SK-N-SH (cell line): ENCODE measurements around the gene FZD10. TPM values are rescaled to one million over a fixed set of nuclear protein-coding genes. Genes with fewer than 3 reads are reported as not detected.

Experiments
- CTCF ChIA-PET: fragments of 300-600, 350-600 bp; formaldehyde crosslinking; extraction: SDS; loops from one replicate; lab custom pipeline; 2021; lab: Yijun Ruan, JAX
- POLR2A ChIA-PET: fragments of 350-600 bp; sonication (Branson Sonifier 250); formaldehyde crosslinking; extraction: SDS; loops from one replicate; lab custom pipeline; 2020; ENCODE audit warnings: antibody characterized with exemption, inconsistent platforms; lab: Yijun Ruan, JAX
- DNase-seq: peaks from one replicate; pipeline ENCODE4 v3.0.0; 2012
- H2AFZ ChIP-seq: fragments of 200-600 bp; sonication (generic); 2 replicates; pipeline ENCODE4 v1.8.1; 2016; ENCODE audit warnings: antibody characterized with exemption, mild to moderate bottlenecking, low read depth
- H3F3A ChIP-seq: fragments of 200-600 bp; sonication (generic); replicated peaks from 2 replicates; pipeline ENCODE3; 2016; ENCODE audit warnings: antibody characterized with exemption, mild to moderate bottlenecking; ENCODE audit not compliant: insufficient read depth
- H3K27ac ChIP-seq, 2 experiments: fragments of 200-500 bp in 1 of 2; fragments of 200-600 bp in 1 of 2; sonication (Bioruptor generic) in 1 of 2; sonication (generic), shearing (Covaris generic) in 1 of 2; 2 replicates each; pipeline versions ENCODE4 v1.5.1 to v1.6.1; 2014 to 2016; ENCODE audit warnings: low read depth in 2 of 2, inconsistent platforms in 1 of 2, low read length in 1 of 2, mild to moderate bottlenecking in 1 of 2, mixed read lengths in 1 of 2
- H3K27me3 ChIP-seq: fragments of 200-600 bp; sonication (generic), shearing (Covaris generic); 2 replicates; pipeline ENCODE4 v1.6.1; 2016; ENCODE audit warnings: mixed run types; ENCODE audit not compliant: insufficient read depth
- H3K36me3 ChIP-seq, 2 experiments: fragments of 200-500 bp in 1 of 2; fragments of 200-600 bp in 1 of 2; sonication (Bioruptor generic) in 1 of 2; sonication (generic) in 1 of 2; replicated peaks in 1 of 2; 2 replicates each; pipeline versions ENCODE3 to v1.5.1; 2014 to 2016; ENCODE audit warnings: low read length in 1 of 2, mild to moderate bottlenecking in 1 of 2; ENCODE audit not compliant: insufficient read depth in 2 of 2, control insufficient read depth in 1 of 2
- H3K4me1 ChIP-seq, 2 experiments: fragments of 200-500 bp in 1 of 2; fragments of 200-600 bp in 1 of 2; sonication (Bioruptor generic) in 1 of 2; sonication (generic), shearing (Covaris generic) in 1 of 2; 2 replicates each; pipeline versions ENCODE4 v1.5.1 to v1.6.1; 2014 to 2016; ENCODE audit warnings: low read depth in 1 of 2, low read length in 1 of 2, mixed run types in 1 of 2; ENCODE audit not compliant: insufficient read depth in 2 of 2, control insufficient read depth in 1 of 2
- H3K4me2 ChIP-seq: fragments of 200-600 bp; sonication (generic), shearing (Covaris generic); 2 replicates; pipeline ENCODE4 v1.6.1; 2017; ENCODE audit warnings: mixed run types
- H3K4me3 ChIP-seq, 2 experiments: fragments of 200-500 bp in 1 of 2; fragments of 200-600 bp in 1 of 2; sonication (Bioruptor generic) in 1 of 2; sonication (generic), shearing (Covaris generic) in 1 of 2; 2 replicates each; pipeline versions ENCODE4 v1.5.1 to v1.8.1; 2014 to 2016; ENCODE audit warnings: low read depth in 2 of 2, inconsistent platforms in 1 of 2, low read length in 1 of 2, mild to moderate bottlenecking in 1 of 2, mixed read lengths in 1 of 2, moderate library complexity in 1 of 2
- H3K79me2 ChIP-seq: fragments of 200-600 bp; sonication (generic); 2 replicates; pipeline ENCODE4 v1.8.1; 2017; ENCODE audit warnings: mild to moderate bottlenecking; ENCODE audit not compliant: insufficient read depth
- H3K9ac ChIP-seq: fragments of 200-600 bp; sonication (generic); 2 replicates; pipeline ENCODE4 v1.6.1; 2017; ENCODE audit warnings: mixed run types
- H3K9me2 ChIP-seq: fragments of 200-600 bp; sonication (generic); 2 replicates; pipeline ENCODE4 v1.6.1; 2017; ENCODE audit warnings: mixed run types
- H3K9me3 ChIP-seq: fragments of 200-600 bp; sonication (generic); 2 replicates; pipeline ENCODE4 v1.6.1; 2017; ENCODE audit warnings: mixed run types, mild to moderate bottlenecking, moderate library complexity
- H4K20me1 ChIP-seq: fragments of 200-600 bp; sonication (generic); 2 replicates; pipeline ENCODE4 v1.6.1; 2017; ENCODE audit warnings: mild to moderate bottlenecking, mixed run types; ENCODE audit not compliant: insufficient read depth
- CHD2 ChIP-seq: fragments of 150-350 bp; IDR thresholded peaks from 2 replicates; pipeline ENCODE4 v1.6.1; 2018; ENCODE audit warnings: low read length; ENCODE audit not compliant: partially characterized antibody
- EZH2phosphoT487 ChIP-seq: fragments of 200-600 bp; sonication (generic); IDR thresholded peaks from 2 replicates; pipeline ENCODE4 v1.6.1; 2017; ENCODE audit warnings: low read depth, mixed run types, mild to moderate bottlenecking, antibody characterized with exemption, moderate library complexity, borderline replicate concordance
- FOSL2 ChIP-seq: IDR thresholded peaks from 2 replicates; pipeline ENCODE4 v1.4.0; 2012; ENCODE audit warnings: low read depth, mild to moderate bottlenecking, moderate library complexity, borderline replicate concordance
- FOXJ3 ChIP-seq: sonication (generic); formaldehyde crosslinking; IDR thresholded peaks from 2 replicates; pipeline ENCODE4 v1.5.1; 2020; ENCODE audit warnings: mild to moderate bottlenecking, missing genetic modification reagents
- FOXM1 ChIP-seq: IDR thresholded peaks from 2 replicates; pipeline ENCODE4 v1.4.0; 2012; ENCODE audit warnings: low read depth, mild to moderate bottlenecking
- GABPA ChIP-seq: IDR thresholded peaks from 2 replicates; pipeline ENCODE4 v1.4.0; 2012; ENCODE audit warnings: low read depth, mild to moderate bottlenecking
- GATA2 ChIP-seq: sonication (generic); formaldehyde crosslinking; IDR thresholded peaks from 2 replicates; pipeline ENCODE4 v1.5.0; 2020; ENCODE audit warnings: mild to moderate bottlenecking, missing genetic modification reagents
- JUND ChIP-seq: IDR thresholded peaks from 2 replicates; pipeline ENCODE4 v1.4.0; 2012
- MAX ChIP-seq: IDR thresholded peaks from 2 replicates; pipeline ENCODE4 v1.4.0; 2012; ENCODE audit warnings: low read depth
- MEF2A ChIP-seq: IDR thresholded peaks from 2 replicates; pipeline ENCODE4 v1.4.0; 2012; ENCODE audit warnings: low read depth, borderline replicate concordance
- MXI1 ChIP-seq: IDR thresholded peaks from 2 replicates; pipeline ENCODE4 v1.6.1; 2012; ENCODE audit warnings: mild to moderate bottlenecking, low read depth, low read length, improper control_type of control experiment
- RAD21 ChIP-seq: IDR thresholded peaks from 2 replicates; pipeline ENCODE4 v1.6.1; 2012; ENCODE audit warnings: mild to moderate bottlenecking, low read length
- RCOR1 ChIP-seq: fragments of 150-350 bp; IDR thresholded peaks from 2 replicates; pipeline ENCODE4 v1.6.1; 2017; ENCODE audit warnings: antibody characterized with exemption, low read length
- REST ChIP-seq: IDR thresholded peaks from 2 replicates; pipeline ENCODE4 v1.6.1; 2012; ENCODE audit warnings: mild to moderate bottlenecking, low read depth, low read length, moderate library complexity
- RFX5 ChIP-seq: IDR thresholded peaks from 2 replicates; pipeline ENCODE4 v1.6.1; 2012; ENCODE audit warnings: mild to moderate bottlenecking, improper control_type of control experiment, low read length
- RXRA ChIP-seq: IDR thresholded peaks from 2 replicates; pipeline ENCODE4 v1.4.0; 2012; ENCODE audit warnings: low read depth, mild to moderate bottlenecking, borderline replicate concordance
- SIN3A ChIP-seq: IDR thresholded peaks from 2 replicates; pipeline ENCODE4 v1.6.1; 2012; ENCODE audit warnings: low read depth, mild to moderate bottlenecking, low read length, moderate library complexity, borderline replicate concordance
- YY1 ChIP-seq: IDR thresholded peaks from 2 replicates; pipeline ENCODE4 v1.4.0; 2012; ENCODE audit warnings: low read depth, mild to moderate bottlenecking
- WGBS: methylation state at CpG from one replicate; pipeline ENCODE4 v1.1.6; 2017; ENCODE audit warnings: low lambda C conversion rate; 5-methylcytosine and 5-hydroxymethylcytosine counted together
- polyA plus RNA-seq, 3 experiments: library from polyadenylated mRNA; depleted of rRNA; stranded (reverse); fragments of >200 nt; gene quantifications; 2 replicates each; pipeline ENCODE4 v1.2.3, GENCODE V29; 2012
- TF ChIP-seq, protein P1 (sequence below): fragments of 150-350 bp; IDR thresholded peaks from 2 replicates; pipeline ENCODE4 v1.6.1; 2016; ENCODE audit warnings: mild to moderate bottlenecking, low read depth, low read length
- TF ChIP-seq, protein P2 (sequence below): fragments of 150-350 bp; IDR thresholded peaks from 2 replicates; pipeline ENCODE4 v1.6.1; 2017; ENCODE audit warnings: antibody characterized with exemption, low read length, low read depth, borderline replicate concordance

Gene FZD10
- polyA plus RNA-seq, 1 of the 3 experiments (the other 2 are of a cell fraction), result not detected

- H3K4me2 ChIP-seq, result no peak overlapping the region
- no peaks in the 10 kb centered on the region for H3K4me1 ChIP-seq
- H3K9me2 ChIP-seq, result no peaks in the 10 kb centered on the region
- no peak overlapping the region for H3K27ac ChIP-seq
- H3F3A ChIP-seq, result no peaks in the 10 kb centered on the region
- no peak for DNase-seq
- H3K9ac ChIP-seq, result no peak overlapping the region
- CTCF ChIA-PET, result no interaction called here
- H3K4me3 ChIP-seq, result no peak overlapping the region
- H3K79me2 ChIP-seq, result no peaks in the 10 kb centered on the region
- H2AFZ ChIP-seq, result no peak overlapping the region
- H3K36me3 ChIP-seq, result no peaks in the 10 kb centered on the region
- POLR2A ChIA-PET, result no interaction called here
- TF ChIP-seq YY1, result no peak
- TF ChIP-seq EZH2phosphoT487, result no peak
- TF ChIP-seq MEF2A, result no peak
- TF ChIP-seq SIN3A, result no peak
- H3K27me3 ChIP-seq, result no peaks in the 10 kb centered on the region
- H3K9me3 ChIP-seq, result no peaks in the 10 kb centered on the region
- H4K20me1 ChIP-seq, result no peaks in the 10 kb centered on the region
- 31% methylated on average over 11 of the region's 12 CpGs for WGBS
Measured at GRCh38 chr12:130152386-130152785, 9.9 kb upstream of the FZD10 start.

- Histone ChIP-seq H3K4me2 (no peak overlapping the region), H3K79me2 (no peaks in the 10 kb centered on the region), H3K9me3 (no peaks in the 10 kb centered on the region), H4K20me1 (no peaks in the 10 kb centered on the region), H3F3A (no peaks in the 10 kb centered on the region), H3K27me3 (no peaks in the 10 kb centered on the region), H3K4me1 (no peaks in the 10 kb centered on the region), H3K9ac (no peak overlapping the region), H2AFZ (no peak overlapping the region), H3K4me3 (no peak overlapping the region), H3K36me3 (no peaks in the 10 kb centered on the region), H3K27ac (no peak overlapping the region), H3K9me2 (no peaks in the 10 kb centered on the region)
- POLR2A ChIA-PET, result no interaction called here
- no peak for DNase-seq
- WGBS, result 40% methylated on average over 7 of the region's 7 CpGs
- CTCF ChIA-PET, result interaction anchor here (1.4 kb wide), 1 partner anchor 112 kb away, joined by 4 read pairs; no protein-coding TSS in a partner anchor
- TF ChIP-seq FOXJ3 (CRISPR knock-in tag) (no peak), RCOR1 (no peak), CHD2 (no peak), RXRA (no peak), JUND (no peak), RAD21 (no peak), RFX5 (no peak), SIN3A (no peak), GATA2 (CRISPR knock-in tag) (no peak), FOXM1 (no peak), REST (no peak), GABPA (no peak), MXI1 (no peak), MEF2A (no peak), MAX (no peak), FOSL2 (no peak)
- TF ChIP-seq, protein P1, sequence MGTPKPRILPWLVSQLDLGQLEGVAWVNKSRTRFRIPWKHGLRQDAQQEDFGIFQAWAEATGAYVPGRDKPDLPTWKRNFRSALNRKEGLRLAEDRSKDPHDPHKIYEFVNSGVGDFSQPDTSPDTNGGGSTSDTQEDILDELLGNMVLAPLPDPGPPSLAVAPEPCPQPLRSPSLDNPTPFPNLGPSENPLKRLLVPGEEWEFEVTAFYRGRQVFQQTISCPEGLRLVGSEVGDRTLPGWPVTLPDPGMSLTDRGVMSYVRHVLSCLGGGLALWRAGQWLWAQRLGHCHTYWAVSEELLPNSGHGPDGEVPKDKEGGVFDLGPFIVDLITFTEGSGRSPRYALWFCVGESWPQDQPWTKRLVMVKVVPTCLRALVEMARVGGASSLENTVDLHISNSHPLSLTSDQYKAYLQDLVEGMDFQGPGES, result no peak
- TF ChIP-seq, protein P2, sequence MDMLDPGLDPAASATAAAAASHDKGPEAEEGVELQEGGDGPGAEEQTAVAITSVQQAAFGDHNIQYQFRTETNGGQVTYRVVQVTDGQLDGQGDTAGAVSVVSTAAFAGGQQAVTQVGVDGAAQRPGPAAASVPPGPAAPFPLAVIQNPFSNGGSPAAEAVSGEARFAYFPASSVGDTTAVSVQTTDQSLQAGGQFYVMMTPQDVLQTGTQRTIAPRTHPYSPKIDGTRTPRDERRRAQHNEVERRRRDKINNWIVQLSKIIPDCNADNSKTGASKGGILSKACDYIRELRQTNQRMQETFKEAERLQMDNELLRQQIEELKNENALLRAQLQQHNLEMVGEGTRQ, result no peak
Measured at GRCh38 chr12:130153803-130154202, 8.5 kb upstream of the FZD10 start.
